SU-DHL-6 (cell line): ENCODE data around the gene SERINC5.

ENCODE experiments used
- H2AFZ ChIP-seq: fragments of 200-600 bp; sonication (generic); 2 replicates; pipeline ENCODE4 v1.6.1; 2014; ENCODE audit warnings: low read depth, mild to moderate bottlenecking, moderate library complexity, mixed read lengths, antibody characterized with exemption, low read length; ENCODE audit not compliant: severe bottlenecking
- H3F3A ChIP-seq: fragments of 200-600 bp; shearing (Covaris generic); 2 replicates; pipeline ENCODE4 v1.6.0; 2016; ENCODE audit warnings: antibody characterized with exemption, mild to moderate bottlenecking; ENCODE audit not compliant: insufficient read depth
- H3K27ac ChIP-seq: fragments of 200-600 bp; sonication (generic); 2 replicates; pipeline ENCODE4 v1.5.1; 2016; ENCODE audit warnings: low read depth, mild to moderate bottlenecking, low read length, moderate library complexity, mixed read lengths
- H3K27me3 ChIP-seq: fragments of 200-600 bp; sonication (generic), shearing (Covaris generic); 2 replicates; pipeline ENCODE4 v1.6.0; 2014; ENCODE audit warnings: mild to moderate bottlenecking, low read length
- H3K36me3 ChIP-seq: fragments of 200-600 bp; sonication (generic); 2 replicates; pipeline ENCODE4 v1.6.1; 2014; ENCODE audit warnings: mild to moderate bottlenecking, low read length, mixed read lengths
- H3K4me2 ChIP-seq: fragments of 300-600, 200-600 bp; shearing (Covaris generic), sonication (generic); 2 replicates; pipeline ENCODE4 v1.6.0; 2014; ENCODE audit warnings: low read length, low read depth, mild to moderate bottlenecking; ENCODE audit not compliant: poor library complexity, severe bottlenecking
- H3K4me3 ChIP-seq: fragments of 200-600 bp; sonication (generic); 2 replicates; pipeline ENCODE4 v1.5.1; 2014; ENCODE audit warnings: antibody characterized with exemption, low read length, mild to moderate bottlenecking, mixed read lengths; ENCODE audit not compliant: insufficient read depth, poor library complexity, severe bottlenecking
- H3K79me2 ChIP-seq: fragments of 200-600 bp; sonication (generic); 2 replicates; pipeline ENCODE4 v1.6.1; 2014; ENCODE audit warnings: mild to moderate bottlenecking, low read length, moderate library complexity; ENCODE audit not compliant: insufficient read depth
- H3K9ac ChIP-seq: fragments of 200-600 bp; sonication (generic); 2 replicates; pipeline ENCODE4 v1.7.0; 2014; ENCODE audit warnings: mild to moderate bottlenecking, low read length
- H3K9me2 ChIP-seq: fragments of 200-600 bp; sonication (generic); replicated peaks from 2 replicates; pipeline ENCODE4 v1.6.1; 2014; ENCODE audit warnings: low read length; ENCODE audit not compliant: insufficient read depth
- H3K9me3 ChIP-seq: fragments of 200-600 bp; sonication (generic); 2 replicates; pipeline ENCODE4 v1.6.1; 2014; ENCODE audit warnings: low read length, mixed read lengths; ENCODE audit not compliant: insufficient read depth
- H4K20me1 ChIP-seq: fragments of 200-600 bp; sonication (generic); 2 replicates; pipeline ENCODE4 v1.6.1; 2014; ENCODE audit warnings: low read depth, mild to moderate bottlenecking, antibody characterized with exemption, low read length, moderate library complexity, mixed read lengths
- EZH2phosphoT487 ChIP-seq: fragments of 200-600 bp; sonication (generic), shearing (Covaris generic); conservative IDR thresholded peaks from 2 replicates; pipeline ENCODE4 v1.6.1; 2018; ENCODE audit warnings: mild to moderate bottlenecking, antibody characterized with exemption, low read length, moderate library complexity, mixed read lengths
- TF ChIP-seq, protein P1 (sequence below): fragments of 200-600 bp; sonication (generic); IDR thresholded peaks from one replicate; pipeline ENCODE4 v1.5.1; 2017; ENCODE audit warnings: antibody characterized with exemption, mild to moderate bottlenecking, low read length, moderate library complexity; ENCODE audit not compliant: insufficient read depth, poor library complexity, severe bottlenecking

Gene SERINC5

GRCh38 chr5:80181618-80182211, 74.1 kb downstream of the SERINC5 start:
- Histone ChIP-seq H3K27ac (peak overlapping the region; percentile 99), H3F3A (peaks cover 71% of the 10 kb centered on the region), H3K9me2 (no peaks in the 10 kb centered on the region), H3K4me2 (peak overlapping the region; percentile 79), H3K9me3 (no peaks in the 10 kb centered on the region), H3K27me3 (no peaks in the 10 kb centered on the region), H3K79me2 (peaks cover 68% of the 10 kb centered on the region), H2AFZ (no peak overlapping the region), H3K9ac (peak overlapping the region; percentile 58), H4K20me1 (no peaks in the 10 kb centered on the region), H3K4me3 (peak overlapping the region; percentile 31), H3K36me3 (peaks cover 23% of the 10 kb centered on the region)
- TF ChIP-seq, protein P1, sequence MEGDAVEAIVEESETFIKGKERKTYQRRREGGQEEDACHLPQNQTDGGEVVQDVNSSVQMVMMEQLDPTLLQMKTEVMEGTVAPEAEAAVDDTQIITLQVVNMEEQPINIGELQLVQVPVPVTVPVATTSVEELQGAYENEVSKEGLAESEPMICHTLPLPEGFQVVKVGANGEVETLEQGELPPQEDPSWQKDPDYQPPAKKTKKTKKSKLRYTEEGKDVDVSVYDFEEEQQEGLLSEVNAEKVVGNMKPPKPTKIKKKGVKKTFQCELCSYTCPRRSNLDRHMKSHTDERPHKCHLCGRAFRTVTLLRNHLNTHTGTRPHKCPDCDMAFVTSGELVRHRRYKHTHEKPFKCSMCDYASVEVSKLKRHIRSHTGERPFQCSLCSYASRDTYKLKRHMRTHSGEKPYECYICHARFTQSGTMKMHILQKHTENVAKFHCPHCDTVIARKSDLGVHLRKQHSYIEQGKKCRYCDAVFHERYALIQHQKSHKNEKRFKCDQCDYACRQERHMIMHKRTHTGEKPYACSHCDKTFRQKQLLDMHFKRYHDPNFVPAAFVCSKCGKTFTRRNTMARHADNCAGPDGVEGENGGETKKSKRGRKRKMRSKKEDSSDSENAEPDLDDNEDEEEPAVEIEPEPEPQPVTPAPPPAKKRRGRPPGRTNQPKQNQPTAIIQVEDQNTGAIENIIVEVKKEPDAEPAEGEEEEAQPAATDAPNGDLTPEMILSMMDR = no peak
- TF ChIP-seq EZH2phosphoT487 = no peak

- Histone ChIP-seq H3K36me3 (peaks cover 48% of the 10 kb centered on the region), H3K9ac (no peak overlapping the region), H3F3A (peaks cover 28% of the 10 kb centered on the region), H2AFZ (no peak overlapping the region), H3K4me2 (no peak overlapping the region), H3K4me3 (no peak overlapping the region), H3K9me2 (no peaks in the 10 kb centered on the region), H3K27ac (peak overlapping the region; percentile 39), H3K79me2 (peaks cover 55% of the 10 kb centered on the region), H3K9me3 (no peaks in the 10 kb centered on the region), H4K20me1 (no peaks in the 10 kb centered on the region), H3K27me3 (no peaks in the 10 kb centered on the region)
- TF ChIP-seq, protein P1 = no peak
- TF ChIP-seq EZH2phosphoT487 = no peak
These were observed 78.6 kb downstream of the SERINC5 start for GRCh38 chr5:80177236-80177635.

GRCh38 chr5:80175337-80175736, 80.5 kb downstream of the SERINC5 start:
- TF ChIP-seq, protein P1 = no peak
- TF ChIP-seq EZH2phosphoT487 = no peak
- Histone ChIP-seq H3K4me2 (no peak overlapping the region), H3K4me3 (no peak overlapping the region), H3K9me3 (no peaks in the 10 kb centered on the region), H3F3A (peaks cover 18% of the 10 kb centered on the region), H3K27me3 (no peaks in the 10 kb centered on the region), H3K79me2 (peaks cover 43% of the 10 kb centered on the region), H4K20me1 (no peaks in the 10 kb centered on the region), H2AFZ (no peak overlapping the region), H3K27ac (no peak overlapping the region), H3K9ac (no peak overlapping the region), H3K36me3 (peaks cover 58% of the 10 kb centered on the region), H3K9me2 (no peaks in the 10 kb centered on the region)
